Measurements from ENCODE around the gene PRTN3.
A peak's percentile ranks its signal among the peaks of the same experiment; 100 is the strongest.

PRTN3 gene

DNA sequence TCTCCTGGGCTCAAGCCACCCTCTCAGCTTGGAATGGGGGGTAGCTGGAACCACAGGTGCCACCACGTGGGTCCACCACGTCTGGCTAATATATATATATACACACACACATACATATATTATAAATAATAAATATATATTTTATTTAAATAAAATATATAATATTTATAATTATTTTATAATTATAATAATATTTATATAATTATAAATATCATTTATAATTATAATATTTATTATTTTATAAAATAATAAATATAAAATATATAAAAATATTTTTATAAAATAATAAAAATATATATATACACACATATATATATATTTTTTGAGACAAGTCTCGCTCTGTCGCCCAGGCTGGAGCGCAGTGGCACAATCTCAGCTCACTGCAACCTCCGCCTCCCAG is 13.8 kb downstream of the PRTN3 start:
- no peak for DNase-seq
- TF ChIP-seq POLR2A (IDR thresholded peaks at IDR 0.05; ENCODE audit: low read length), result no peak
- TF ChIP-seq GATA1 (IDR thresholded peaks at IDR 0.05; ENCODE audit: low read depth, low read length), result no peak

DNA sequence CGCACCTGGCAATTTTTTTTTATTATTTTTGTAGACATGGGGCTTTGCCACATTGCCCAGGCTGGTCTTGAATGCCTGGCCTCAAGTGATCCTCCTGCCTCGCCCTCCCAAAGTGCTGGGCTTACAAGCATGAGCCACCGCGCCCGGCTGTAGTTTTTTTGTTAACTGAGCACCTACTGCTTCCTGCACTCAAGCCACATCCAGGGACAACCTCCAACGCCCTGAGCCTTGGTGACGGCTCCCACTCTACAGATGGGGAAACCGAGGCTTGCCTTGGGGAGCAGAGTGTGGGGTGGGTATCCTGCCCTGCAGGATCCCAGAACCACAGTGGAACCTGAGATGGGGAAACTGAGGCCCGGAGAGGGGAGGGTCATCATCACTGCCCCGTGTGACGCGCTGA is 14.3 kb downstream of the PRTN3 start:
- TF ChIP-seq GATA1 (IDR thresholded peaks at IDR 0.05; ENCODE audit: low read depth, low read length), result no peak
- no peak for TF ChIP-seq POLR2A (IDR thresholded peaks at IDR 0.05; ENCODE audit: low read length)
- no peak for DNase-seq

DNA sequence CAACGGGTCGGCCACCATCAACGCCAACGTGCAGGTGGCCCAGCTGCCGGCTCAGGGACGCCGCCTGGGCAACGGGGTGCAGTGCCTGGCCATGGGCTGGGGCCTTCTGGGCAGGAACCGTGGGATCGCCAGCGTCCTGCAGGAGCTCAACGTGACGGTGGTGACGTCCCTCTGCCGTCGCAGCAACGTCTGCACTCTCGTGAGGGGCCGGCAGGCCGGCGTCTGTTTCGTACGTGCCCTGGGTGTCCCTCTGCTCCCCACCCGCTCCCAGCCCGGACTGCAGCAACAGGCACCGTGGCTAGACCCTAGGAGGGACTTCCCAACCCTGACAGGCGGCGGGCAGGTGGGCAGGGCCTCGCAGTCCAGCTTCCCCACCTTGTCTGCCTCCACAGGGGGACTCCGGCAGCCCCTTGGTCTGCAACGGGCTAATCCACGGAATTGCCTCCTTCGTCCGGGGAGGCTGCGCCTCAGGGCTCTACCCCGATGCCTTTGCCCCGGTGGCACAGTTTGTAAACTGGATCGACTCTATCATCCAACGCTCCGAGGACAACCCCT is 14.8 kb downstream of the PRTN3 start:
- no peak for DNase-seq
- no peak for TF ChIP-seq POLR2A (IDR thresholded peaks at IDR 0.05; ENCODE audit: low read length)
- no peak for TF ChIP-seq GATA1 (IDR thresholded peaks at IDR 0.05; ENCODE audit: low read depth, low read length)

DNA sequence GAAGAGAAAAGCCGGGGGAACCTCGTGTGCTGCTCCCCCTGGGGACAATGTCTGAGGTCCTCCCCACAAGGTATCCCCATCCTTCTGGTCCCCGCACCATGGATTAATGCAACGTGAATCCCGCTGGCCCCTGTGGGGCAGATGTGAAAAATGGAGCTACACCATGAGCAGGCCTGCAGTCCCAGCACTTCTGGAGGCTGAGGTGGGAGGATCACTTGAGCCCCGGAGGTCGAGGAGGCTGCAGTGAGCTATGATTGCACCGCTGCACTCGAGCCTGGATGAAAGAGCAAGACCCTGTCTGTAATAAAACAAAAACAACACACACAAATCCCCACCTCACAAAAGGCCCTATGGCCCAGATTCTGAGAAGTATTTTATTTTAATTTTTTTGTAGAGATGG is 17.5 kb downstream of the PRTN3 start:
- no peak for DNase-seq
- TF ChIP-seq GATA1 (IDR thresholded peaks at IDR 0.05; ENCODE audit: low read depth, low read length), result no peak
- TF ChIP-seq POLR2A (IDR thresholded peaks at IDR 0.05; ENCODE audit: low read length), result no peak

DNA sequence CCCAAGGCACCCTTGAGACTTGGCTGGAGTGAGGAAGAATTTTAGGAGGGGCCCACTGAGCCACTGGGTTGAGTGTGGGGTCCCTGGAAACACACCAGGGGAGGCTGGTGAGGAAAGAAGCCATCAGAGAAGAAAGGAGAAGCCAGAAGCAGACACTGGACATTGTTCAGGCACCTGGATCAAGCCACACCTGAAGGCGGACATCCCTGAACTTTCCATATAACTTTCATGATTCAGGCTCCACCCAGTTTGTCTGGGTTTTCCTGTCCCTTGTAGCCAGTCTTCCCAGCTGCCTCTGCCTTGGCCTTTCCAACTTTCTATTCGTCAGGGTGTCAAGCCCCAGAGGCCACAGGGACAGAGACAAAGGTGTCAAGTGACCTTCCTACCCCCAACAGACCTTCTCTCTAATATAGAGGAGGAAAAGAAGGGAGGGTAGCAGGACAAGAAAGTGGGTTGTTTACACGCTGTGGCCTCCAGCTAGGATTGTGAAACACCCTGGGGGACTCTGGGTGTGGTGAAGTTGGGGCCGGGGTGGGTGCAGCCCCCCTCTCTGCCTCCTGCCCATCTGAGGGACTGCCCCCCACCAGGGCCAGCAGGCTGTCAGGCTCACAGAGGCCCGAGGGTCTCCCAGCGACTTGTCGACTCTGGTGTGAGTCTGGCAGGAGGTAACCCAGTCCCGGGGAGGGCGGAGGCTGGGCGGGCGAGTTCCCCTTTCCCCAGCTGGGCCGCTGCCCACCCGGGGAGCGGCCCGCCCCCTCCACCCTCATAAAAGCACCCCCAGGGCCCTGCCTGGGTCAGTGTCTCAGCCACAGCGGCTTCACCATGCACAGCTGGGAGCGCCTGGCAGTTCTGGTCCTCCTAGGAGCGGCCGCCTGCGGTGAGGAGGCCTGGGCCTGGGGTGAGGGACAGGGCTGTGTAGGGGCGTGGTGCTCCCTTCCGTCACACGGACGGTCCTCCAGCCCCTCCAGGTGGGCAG is 18.4 kb downstream of the PRTN3 start, which contains the start of gene CFD:
CFD (plus strand) TSS at position 797 of the 976 bp plus-strand sequence; CDS start at position 823, 26 bp downstream.
- TF ChIP-seq GATA1 (IDR thresholded peaks at IDR 0.05; ENCODE audit: low read depth, low read length) (no peak), POLR2A (IDR thresholded peaks at IDR 0.05; ENCODE audit: low read length) (no peak)
- DNase-seq, result no peak

DNA sequence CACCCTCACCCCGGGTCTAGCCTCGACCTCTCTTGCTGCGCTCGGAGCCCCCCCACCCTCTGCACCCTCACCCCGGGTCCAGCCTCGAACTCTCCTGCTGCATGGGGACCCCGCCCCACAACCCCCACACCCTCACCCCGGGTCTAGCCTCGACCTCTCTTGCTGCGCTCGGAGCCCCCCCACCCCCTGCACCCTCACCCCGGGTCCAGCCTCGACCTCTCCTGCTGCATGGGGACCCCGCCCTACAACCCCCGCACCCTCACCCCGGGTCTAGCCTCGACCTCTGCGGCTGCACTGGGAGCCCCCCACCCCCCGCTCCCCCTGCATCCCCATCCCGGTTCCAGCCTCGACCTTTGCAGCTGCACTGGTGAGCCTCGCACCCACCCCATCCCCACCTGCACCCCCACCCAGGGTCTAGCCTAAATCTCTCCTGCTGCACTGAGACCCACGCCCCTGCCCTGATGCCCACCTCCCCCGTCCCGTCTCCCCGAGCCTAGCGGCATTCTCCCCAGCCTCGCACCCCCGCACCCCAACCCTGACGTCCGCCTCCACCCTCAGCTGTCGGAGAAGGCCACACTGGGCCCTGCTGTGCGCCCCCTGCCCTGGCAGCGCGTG is 20.4 kb downstream of the PRTN3 start:
- DNase-seq, result no peak

DNA sequence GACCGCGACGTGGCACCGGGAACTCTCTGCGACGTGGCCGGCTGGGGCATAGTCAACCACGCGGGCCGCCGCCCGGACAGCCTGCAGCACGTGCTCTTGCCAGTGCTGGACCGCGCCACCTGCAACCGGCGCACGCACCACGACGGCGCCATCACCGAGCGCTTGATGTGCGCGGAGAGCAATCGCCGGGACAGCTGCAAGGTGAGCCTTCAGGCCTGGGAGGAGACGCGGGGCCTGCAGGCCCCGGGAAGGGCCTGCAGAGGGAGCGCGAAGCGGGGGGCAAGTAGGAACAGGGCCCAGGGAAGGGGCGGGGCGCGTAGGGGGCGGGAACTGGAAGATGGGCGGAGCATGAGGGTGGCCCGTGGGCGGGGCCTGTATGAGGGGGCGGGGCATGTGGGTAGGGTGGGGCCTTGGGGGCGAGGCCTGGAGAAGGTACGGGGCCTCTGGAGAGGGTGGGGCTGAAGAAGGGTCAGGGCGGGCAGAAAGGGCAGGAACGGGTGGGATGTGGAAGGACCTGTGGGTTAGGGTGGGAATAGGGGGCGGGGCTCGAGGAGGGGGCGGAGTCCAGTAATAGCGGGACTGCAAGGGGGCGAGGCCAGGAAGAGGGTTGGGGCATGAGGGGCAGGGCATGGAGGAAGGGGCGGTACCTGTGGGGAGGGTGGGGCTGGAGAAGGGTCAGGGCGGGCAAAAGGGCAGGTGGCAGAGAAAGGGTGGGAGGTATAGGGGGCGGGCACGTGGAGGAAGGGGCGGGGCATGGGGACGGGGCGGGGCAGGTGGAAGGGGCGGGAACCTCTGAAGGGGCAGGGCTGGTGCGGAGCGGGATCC is 21.2 kb downstream of the PRTN3 start:
- TF ChIP-seq POLR2A (IDR thresholded peaks at IDR 0.05; ENCODE audit: low read length) (no peak), GATA1 (IDR thresholded peaks at IDR 0.05; ENCODE audit: low read depth, low read length) (no peak)
- peak; percentile 80 to 86 for DNase-seq

More for the DNA sequence above, 20.4 kb downstream of the PRTN3 start:
- TF ChIP-seq POLR2A (IDR thresholded peaks at IDR 0.05; ENCODE audit: low read length), result no peak
- TF ChIP-seq GATA1 (IDR thresholded peaks at IDR 0.05; ENCODE audit: low read depth, low read length), result no peak

- TF ChIP-seq GATA1 (IDR thresholded peaks at IDR 0.05; ENCODE audit: low read depth, low read length) (no peak), POLR2A (IDR thresholded peaks at IDR 0.05; ENCODE audit: low read length) (no peak)
- peak; percentile 85 to 87 for DNase-seq
These were observed 21.9 kb downstream of the PRTN3 start for GRCh38 chr19:862581-863314.

- no peak for TF ChIP-seq POLR2A (IDR thresholded peaks at IDR 0.05; ENCODE audit: low read length)
- no peak for TF ChIP-seq GATA1 (IDR thresholded peaks at IDR 0.05; ENCODE audit: low read depth, low read length)
- DNase-seq, result no peak
These were observed 22.5 kb downstream of the PRTN3 start for GRCh38 chr19:863315-863620.

DNA sequence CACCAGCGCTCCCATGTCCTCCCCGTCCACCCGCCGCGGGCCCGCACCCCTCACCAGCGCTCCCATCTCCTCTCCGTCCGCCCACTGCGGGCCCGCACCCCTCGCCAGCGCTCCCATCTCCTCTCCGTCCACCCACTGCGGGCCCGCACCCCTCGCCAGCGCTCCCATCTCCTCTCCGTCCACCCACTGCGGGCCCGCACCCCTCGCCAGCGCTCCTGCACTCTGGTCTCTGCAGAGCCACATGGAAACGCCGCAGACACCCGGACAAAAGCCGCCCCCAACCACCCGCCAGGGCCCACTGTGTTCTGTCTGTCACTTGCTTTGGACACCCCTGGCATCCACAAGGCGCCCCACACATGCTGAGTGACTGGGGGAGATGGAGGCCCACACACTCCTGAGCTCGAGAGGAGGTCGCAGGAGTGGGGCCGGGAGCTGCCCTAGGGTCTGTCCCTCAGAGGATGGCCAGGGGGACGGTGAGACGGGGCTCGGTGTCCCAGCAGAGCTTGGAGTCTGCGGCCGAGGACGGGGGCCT is 26.0 kb downstream of the PRTN3 start:
- TF ChIP-seq POLR2A (IDR thresholded peaks at IDR 0.05; ENCODE audit: low read length) (no peak), GATA1 (IDR thresholded peaks at IDR 0.05; ENCODE audit: low read depth, low read length) (no peak)
- DNase-seq, result no peak

DNA sequence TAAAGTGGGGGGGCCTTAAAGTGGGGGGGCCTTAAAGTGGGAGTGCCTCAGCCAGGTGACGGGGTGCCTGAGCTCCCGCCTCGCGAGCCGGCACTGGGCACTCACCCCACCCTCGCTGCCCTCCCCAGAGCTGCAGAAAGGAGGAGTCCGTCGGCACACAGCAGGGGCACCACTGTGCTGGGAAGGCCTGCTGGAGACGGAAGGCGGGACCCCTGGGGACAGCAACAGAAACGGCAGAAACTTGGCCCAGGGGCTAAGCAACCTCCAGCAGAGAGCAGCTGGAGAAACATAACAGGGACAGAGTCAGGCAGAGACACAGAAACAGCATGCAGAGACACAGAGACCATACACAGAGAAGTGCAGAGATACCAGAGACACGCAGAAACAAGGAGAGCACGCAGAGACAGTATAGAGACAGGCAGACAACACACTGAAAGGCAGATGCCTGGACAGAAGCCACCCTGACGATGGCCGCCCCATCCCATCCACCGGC is 26.5 kb downstream of the PRTN3 start:
- no peak for DNase-seq
- no peak for TF ChIP-seq POLR2A (IDR thresholded peaks at IDR 0.05; ENCODE audit: low read length)
- no peak for TF ChIP-seq GATA1 (IDR thresholded peaks at IDR 0.05; ENCODE audit: low read depth, low read length)

GRCh38 chr19:867855-868457 is 27.2 kb downstream of the PRTN3 start:
- DNase-seq, result no peak
- TF ChIP-seq GATA1 (IDR thresholded peaks at IDR 0.05; ENCODE audit: low read depth, low read length), result no peak
- no peak for TF ChIP-seq POLR2A (IDR thresholded peaks at IDR 0.05; ENCODE audit: low read length)

All from erythroblast (primary cell).